ENCODE data around the gene VASN. TPM values are rescaled to one million over a fixed set of nuclear protein-coding genes. Genes with fewer than 3 reads are reported as not detected.

The VASN gene
- total and polyA plus RNA-seq, 10 of the 15 experiments (the other 5 are each of a cell fraction or from before 2014, with no cell fraction given), result 0.02 to 0.19 (median 0.14) TPM; not detected in 6

- TF ChIP-seq GATAD2B (conservative IDR thresholded peaks at IDR 0.05; ENCODE audit: low read depth), result no peak
- TF ChIP-seq ZNF217 (IDR thresholded peaks at IDR 0.05), result no peak
These were observed 9.0 kb upstream of the VASN start (continued) for GRCh38 chr16:4362476-4363135.

GRCh38 chr16:4364196-4365013 lies 7.2 kb upstream of the VASN start:
- intact Hi-C loops (cut with micrococcal nuclease; ENCODE audit: unreplicated experiment), result no loop called here
- Histone ChIP-seq H3K27ac (ENCODE audit: control insufficient read depth, insufficient read depth) (no peak overlapping the region), H3K36me3 (ENCODE audit: control insufficient read depth in 2 of 2, insufficient read depth in 2 of 2, low read length in 1 of 2) (peaks cover 0 to 34% of the 10 kb centered on the region in 2 experiments; a peak in 2 of 4 replicates), H3K79me2 (ENCODE audit: control insufficient read depth, insufficient read depth, low read length) (no peaks in the 10 kb centered on the region), H3K9ac (ENCODE audit: control insufficient read depth, insufficient read depth, low read length) (no peak overlapping the region), H3K4me2 (ENCODE audit: control insufficient read depth, insufficient read depth) (no peak overlapping the region), H4K20me1 (ENCODE audit: control insufficient read depth, insufficient read depth) (no peaks in the 10 kb centered on the region), H3K4me3 (no peak overlapping the region), H3K4me1 (ENCODE audit: control insufficient read depth, insufficient read depth, low read length) (peaks cover 7% of the 10 kb centered on the region), H2AFZ (ENCODE audit: control insufficient read depth, low read depth, low read length) (no peak overlapping the region), H3K27me3 (replicated peaks in 1 of 2; ENCODE audit: control insufficient read depth in 2 of 2, insufficient read depth in 2 of 2, low read length in 1 of 2) (no peaks in the 10 kb centered on the region), H3K9me3 (replicated peaks; ENCODE audit: control insufficient read depth, insufficient read depth, low read length) (no peaks in the 10 kb centered on the region)
- ChIA-PET POLR2A (no interaction called here), RAD21 (ENCODE audit: unreplicated experiment) (no interaction called here), SMC1A (ENCODE audit: uncharacterized antibody, unreplicated experiment) (no interaction called here), CTCF (interaction anchor here (1.0 kb wide), 1 partner anchor 38 kb away, joined by 4 read pairs; no protein-coding TSS in a partner anchor)
- in situ Hi-C loops (cut with MboI), result loop anchor here (5.0 kb wide), 1 partner anchor 33 kb away; no protein-coding TSS in a partner anchor
- 52% methylated on average over 30 of the region's 37 CpGs for WGBS (ENCODE audit: insufficient coverage, insufficient replicate concordance, low lambda C conversion rate, missing lambda C conversion rate)
- TF ChIP-seq SREBF2 (IDR thresholded peaks at IDR 0.05; ENCODE audit: low read length), result no peak
- no peak for TF ChIP-seq SUZ12 (IDR thresholded peaks at IDR 0.05; ENCODE audit: unreplicated experiment)
- no peak for TF ChIP-seq MAX (IDR thresholded peaks at IDR 0.05; ENCODE audit: low read depth, low read length)
- BruUV-seq (replicated peaks), result no TSS peak
- DNase-seq (ENCODE audit: low read depth, low spot score) (no peak), ATAC-seq (peak; percentile 8; the same call in 1 of the 3 replicates), FAIRE-seq (no peak)

Measured in GM12878 (cell line).